OCI-LY1 (cell line): ENCODE results near the gene NME2.

ENCODE experiments used
- CTCF ChIP-seq: fragments of 200-600 bp; sonication (generic), shearing (Covaris generic); IDR thresholded peaks from 2 replicates; pipeline ENCODE4 v1.5.1; 2017; ENCODE audit warnings: mild to moderate bottlenecking, antibody characterized with exemption, low read length, moderate library complexity, mixed read lengths
- EZH2 ChIP-seq: fragments of 200-600 bp; sonication (generic), shearing (Covaris generic); IDR thresholded peaks from 2 replicates; pipeline ENCODE4 v1.8.0; 2017; ENCODE audit warnings: borderline replicate concordance, mixed run types, mild to moderate bottlenecking, antibody characterized with exemption, low read length, moderate library complexity, mixed read lengths

DNA sequence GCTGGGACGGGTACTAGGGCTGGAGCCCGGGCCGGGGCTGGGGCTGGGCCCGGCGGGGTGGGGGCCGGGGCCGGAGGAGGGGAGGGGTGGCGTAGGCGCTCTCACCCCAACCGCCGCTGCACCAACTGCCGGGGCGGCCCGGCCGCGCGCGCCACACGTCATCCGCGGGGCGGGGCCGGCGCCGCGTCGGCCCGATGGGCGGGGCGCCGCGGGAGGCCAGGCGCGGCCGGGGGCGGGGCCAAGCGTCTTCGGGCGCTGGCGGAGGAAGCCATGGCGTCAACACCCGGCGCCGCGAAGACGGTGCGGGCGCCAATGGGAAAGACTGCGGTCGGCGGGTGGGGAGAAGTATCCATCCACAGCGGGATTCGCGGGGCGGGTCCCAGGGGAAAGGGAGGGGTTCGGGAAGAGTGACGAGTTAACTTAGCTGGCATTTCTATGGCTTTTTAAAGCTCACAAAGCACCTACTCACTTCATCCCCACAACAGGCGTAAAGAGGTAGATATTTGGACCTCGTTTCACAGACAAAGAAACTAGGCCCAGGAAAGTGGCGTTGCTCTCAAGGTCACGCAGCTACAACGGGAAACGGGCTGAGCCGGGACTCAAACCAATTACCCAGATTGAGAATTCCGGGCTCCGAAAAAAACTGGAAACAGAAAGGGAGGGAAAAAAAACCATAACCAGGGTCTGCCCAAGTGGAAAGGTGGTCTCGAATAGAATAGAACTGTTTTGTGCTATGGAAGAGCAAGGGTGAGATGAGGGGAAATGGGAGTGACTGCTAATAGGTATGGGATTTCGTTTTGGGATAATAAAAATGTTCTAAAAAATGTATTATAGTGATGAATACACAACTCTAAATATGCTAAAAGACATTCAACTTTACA, 45.2 kb upstream of the NME2 start, which contains the start of gene SPAG9:
- no peak for TF ChIP-seq CTCF
- no peak for TF ChIP-seq EZH2
